ENCODE measurements around the gene COPS7B.

The COPS7B gene

DNA sequence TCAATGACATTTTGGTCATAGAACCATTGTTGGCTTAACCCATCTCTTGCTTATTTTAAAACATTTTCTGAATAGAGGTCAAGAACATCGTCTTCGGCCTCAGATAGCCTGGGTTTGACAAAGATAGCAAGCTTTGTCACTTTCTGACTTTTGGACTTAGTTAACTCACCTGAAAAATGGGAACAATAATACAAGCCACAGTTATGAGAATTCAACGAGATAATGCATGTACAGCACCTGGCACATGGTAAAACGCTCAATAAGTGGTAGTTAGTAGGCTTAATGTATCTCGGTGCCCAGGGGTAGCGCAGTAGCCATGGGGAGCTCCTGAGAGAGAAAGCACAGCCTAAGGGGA lies 446 bp upstream of the COPS7B start:
- DNase-seq: no peak

GRCh38 chr2:231786917-231787292 lies 660 bp downstream of the COPS7B start:
- DNase-seq: no peak

DNA sequence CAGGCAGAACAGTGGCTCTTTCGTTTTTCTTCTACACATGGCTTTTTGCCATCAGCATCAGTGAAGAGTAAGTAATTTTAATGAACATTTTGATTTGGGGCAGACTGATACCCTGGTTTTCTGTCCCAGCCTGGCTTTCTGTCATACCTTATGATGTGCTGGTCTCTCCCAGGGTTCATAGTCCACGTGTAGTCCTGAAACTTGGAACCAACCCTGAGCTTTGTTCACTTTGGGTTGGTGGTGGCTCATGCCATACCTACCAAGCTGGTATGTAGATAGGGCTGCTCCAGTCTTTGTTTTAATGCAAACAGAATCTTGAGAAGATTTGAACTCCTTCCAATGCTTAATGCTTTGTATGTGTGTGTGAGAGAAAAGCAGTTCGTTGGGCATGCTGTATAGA lies 4.9 kb downstream of the COPS7B start:
- DNase-seq: no peak

GRCh38 chr2:231794383-231794782 lies 8.1 kb downstream of the COPS7B start:
- no peak for DNase-seq

DNA sequence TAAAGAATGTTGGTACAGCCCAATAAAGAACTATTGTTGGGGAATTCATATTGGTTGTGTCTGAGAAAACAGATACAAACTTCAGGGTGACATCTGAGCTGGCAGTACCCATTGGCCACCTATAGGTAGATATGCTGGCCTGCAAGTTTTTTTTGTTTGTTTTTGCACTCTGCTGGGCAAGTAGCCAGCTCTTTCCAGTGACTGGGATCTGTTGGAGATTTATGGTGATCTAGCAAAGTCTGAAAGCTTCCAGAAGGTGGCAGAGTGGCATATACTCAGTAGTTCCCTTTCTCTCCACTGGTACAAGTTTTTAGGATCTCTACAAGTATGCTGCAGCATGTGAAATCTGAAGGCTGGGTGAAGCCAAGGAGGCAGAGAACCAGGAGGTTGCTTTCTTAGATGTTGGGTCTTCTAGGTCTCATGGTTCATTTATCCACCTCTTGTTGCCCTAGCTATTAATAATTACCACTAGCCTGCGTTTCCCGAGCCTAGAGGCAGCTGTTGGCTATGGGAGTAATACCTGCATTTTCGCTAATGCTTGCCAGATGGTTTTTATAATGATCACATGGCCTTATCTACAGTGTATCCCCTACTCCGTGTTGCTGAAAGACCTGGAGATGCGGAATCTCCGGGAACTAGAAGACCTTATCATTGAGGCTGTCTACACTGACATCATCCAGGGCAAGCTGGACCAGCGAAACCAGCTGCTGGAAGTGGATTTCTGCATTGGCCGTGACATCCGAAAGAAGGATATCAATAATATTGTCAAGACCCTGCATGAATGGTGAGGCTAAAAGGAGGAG lies 9.5 kb downstream of the COPS7B start:
- DNase-seq: peak; percentile 75

DNA sequence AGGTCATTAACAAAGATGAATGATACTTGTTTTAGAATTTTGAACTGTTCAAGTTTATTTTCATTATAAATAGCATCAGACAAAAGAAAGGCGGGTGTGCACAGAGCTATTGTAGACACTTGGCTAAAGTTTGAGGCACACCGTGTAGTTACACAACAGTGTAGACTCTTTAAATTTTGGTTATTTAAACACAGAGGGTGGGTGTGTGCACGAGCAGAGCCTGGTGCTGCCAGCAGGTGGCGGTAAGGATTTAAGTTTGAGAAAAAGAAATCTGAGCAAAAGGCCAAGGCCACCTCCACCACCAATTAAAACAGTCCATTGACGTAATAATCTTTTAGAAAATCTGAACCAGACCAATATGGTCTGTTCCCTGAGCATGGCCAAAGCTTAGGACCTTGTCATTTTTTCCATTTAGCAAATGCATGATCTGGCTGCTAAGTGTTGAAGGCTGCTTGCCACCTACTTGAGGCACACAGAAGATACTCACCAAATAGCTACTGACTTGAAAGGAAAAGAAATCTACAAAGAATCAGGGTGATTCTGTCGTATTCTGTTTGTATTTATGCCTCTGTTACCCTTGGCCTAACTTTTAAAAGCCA lies 14.3 kb downstream of the COPS7B start:
- peak; percentile 22 for DNase-seq

DNA sequence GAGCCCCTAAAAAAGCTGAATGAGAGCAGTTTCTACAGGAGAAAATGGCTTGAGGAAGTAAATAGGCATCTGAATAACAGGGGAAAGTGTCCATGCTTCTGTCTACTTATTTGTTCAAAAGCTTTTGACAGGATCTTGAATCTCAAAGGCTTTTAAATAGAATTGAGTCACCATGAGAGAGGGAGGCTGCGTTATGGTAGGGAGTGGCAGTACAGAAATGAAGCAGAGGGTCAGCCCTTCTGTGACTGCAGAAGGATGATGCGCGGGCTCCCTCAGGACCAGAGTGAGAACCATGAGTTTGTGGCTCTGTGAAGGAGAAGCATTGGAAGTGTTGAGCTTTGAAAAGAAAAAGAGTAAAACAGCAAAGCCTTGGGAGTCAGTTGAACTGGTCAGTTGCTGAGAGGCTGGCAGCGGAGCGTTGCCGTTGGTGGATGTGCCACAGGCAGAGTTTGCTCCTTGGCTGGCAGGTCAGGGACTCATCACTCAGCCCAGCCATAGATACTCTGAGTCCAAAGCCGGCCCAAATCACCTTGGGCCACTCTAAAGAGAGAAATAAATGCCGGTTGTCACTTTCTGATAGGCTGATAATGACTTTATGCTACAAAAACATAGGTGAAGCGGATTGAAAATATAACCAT lies 17.4 kb downstream of the COPS7B start:
- no peak for DNase-seq

DNA sequence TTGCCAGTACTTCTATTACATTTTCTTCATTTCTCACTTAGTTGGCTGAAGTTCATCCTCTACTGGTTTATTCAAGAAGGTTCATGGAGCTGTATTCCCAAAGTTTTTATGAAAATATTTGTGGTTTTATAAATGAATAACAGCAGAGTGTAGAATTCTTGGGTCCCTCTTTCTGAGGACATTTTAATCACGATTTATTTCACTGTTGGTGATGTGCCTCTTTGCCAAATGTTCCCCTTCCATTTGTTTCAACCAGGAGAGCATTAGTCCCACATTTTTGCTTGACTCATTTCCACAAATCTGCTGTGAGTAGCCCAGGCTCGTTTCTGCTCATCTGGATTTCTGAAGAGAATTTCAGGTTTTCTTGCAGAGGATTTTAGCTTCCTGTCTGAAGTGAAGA lies 20.8 kb downstream of the COPS7B start:
- DNase-seq: peak; percentile 2

DNA sequence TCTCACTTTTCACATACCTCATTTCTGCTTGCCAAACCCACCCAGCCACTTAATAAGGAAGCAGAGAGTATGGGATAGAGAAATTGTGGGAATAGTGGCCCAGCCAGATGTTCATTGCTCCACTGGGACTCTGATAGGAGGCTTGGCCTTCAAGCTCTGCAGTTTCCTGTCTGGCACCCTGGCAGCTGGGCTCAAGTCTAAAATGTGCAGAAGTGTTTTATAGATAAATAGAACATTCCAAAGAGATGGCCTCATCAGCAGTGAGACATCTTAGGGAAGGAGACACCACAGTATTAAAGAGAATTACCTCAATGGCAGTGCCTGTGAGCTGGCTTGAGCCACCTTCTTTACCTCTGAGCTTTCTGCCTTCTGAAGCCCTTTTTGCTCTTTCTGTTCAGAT lies 24.7 kb downstream of the COPS7B start:
- DNase-seq: peak; percentile 86

DNA sequence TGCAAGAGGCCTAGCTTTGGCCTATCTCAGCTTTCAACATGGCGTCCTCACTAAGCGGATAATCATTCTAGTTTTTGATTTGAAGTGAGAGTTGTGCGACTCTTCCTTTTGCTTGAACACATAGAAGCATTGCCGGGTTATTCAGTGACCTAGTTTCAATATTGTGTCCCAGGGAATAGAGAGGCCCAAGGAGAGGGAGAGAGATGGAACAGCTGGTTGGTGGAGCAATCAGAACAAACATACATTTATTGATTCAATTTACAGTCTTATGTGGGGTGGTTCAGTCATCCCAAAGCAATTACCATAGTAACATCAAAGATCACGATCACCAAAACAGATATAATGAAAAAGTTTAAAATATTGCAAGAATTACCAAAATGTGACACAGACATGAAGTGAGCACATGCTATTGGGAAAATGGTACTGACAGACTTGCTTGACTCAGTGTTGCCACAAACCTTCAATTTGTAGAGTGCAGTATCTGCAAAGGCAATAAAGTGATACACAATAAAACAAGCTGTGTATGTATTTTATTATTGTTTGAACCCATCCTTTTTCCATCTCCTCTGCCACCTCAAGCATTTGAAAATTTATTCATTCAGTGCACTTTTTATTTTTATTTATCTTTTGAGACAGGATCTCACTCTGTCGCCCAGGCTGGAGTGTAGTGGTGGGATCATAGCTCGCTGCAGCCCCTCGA lies 30.2 kb downstream of the COPS7B start:
- no peak for DNase-seq

GRCh38 chr2:231819447-231820042 lies 33.3 kb downstream of the COPS7B start:
- DNase-seq: no peak

DNA sequence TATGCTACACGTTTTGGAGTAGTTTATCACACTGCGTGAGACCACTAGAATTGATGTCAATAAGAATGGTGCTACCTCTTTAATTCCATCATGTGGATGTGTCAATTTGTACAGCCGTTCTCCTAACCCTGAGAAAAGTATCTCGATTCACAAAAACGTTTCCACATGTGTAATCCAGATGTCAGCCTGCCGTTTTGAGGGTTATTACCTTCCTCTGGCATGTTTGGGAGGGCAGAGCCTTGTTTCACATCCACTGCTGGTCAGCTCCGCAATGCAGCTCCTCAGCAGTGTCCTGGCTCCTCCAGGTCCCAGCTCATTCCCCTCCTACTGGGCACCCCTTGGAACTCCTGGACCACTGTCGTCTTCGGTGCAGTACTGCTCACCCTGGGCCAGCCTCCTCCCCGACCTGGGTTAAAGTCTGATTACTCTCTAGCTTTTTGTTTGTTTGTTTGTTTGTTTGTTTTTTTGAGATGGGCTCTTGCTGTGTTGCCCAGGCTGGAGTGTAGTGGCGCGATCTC lies 34.6 kb downstream of the COPS7B start:
- no peak for DNase-seq

GRCh38 chr2:231821908-231822307 lies 35.7 kb downstream of the COPS7B start:
- DNase-seq: no peak

DNA sequence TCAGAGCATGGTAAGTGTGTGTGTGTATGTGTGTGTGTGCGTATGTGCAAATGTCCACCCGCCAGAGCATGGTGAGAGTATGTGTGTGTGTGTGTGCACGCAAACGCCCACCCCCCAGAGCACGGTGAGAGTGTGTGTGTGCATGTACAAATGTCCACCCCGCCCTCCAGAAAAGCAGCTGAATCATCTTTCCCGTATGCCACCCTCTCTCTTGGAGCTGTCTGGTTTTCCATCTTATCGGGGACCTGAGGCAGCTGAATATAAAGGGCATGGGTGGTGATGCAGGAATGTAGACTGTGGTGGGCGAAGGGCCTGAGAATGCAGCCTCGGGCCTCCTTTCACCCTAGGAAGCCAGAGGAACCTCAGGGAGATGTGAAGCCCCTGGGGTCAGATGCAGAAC lies 66.9 kb downstream of the COPS7B start:
- no peak for DNase-seq

- DNase-seq: no peak
Observed at GRCh38 chr2:231854616-231855125, 68.4 kb downstream of the COPS7B start.

- DNase-seq: no peak
Observed at GRCh38 chr2:231856959-231857358, 70.7 kb downstream of the COPS7B start.

Measured in fibroblast of skin of back (primary cell).